WTC11 (cell line): Measurements from ENCODE around the gene ARAP1. TPM values are rescaled to one million over a fixed set of nuclear protein-coding genes. Genes with fewer than 3 reads are reported as not detected.

Experiments
- ATAC-seq: fragments of 200-7000 bp; cut with Tn5 transposase; 2 replicates; pipeline ENCODE4 v1.10.0; 2021; ENCODE audit warnings: mild to moderate bottlenecking, moderate library complexity
- CTCF ChIA-PET: fragments of 300-600 bp; sonication (Branson Sonifier 250); formaldehyde crosslinking; loops from one replicate; lab custom pipeline; 2021; ENCODE audit warnings: antibody characterized with exemption; lab: Charles Lee
- POLR2A ChIA-PET: fragments of 350-600 bp; sonication (Branson Sonifier 250); formaldehyde crosslinking; loops from one replicate; lab custom pipeline; 2021; ENCODE audit warnings: antibody characterized with exemption; lab: Charles Lee
- DNase-seq: peaks from one replicate; pipeline ENCODE4 v3.0.0; 2021; ENCODE audit warnings: low spot score
- H3K27ac Mint-ChIP-seq: 2 replicates; pipeline ENCODE4 v1.8.0; 2021; ENCODE audit warnings: mixed read lengths
- H3K27me3 Mint-ChIP-seq: 2 replicates; pipeline ENCODE4 v1.8.0; 2021; ENCODE audit warnings: low read depth, mild to moderate bottlenecking, moderate library complexity, mixed read lengths
- H3K36me3 Mint-ChIP-seq: 2 replicates; pipeline ENCODE4 v1.8.0; 2021; ENCODE audit warnings: mixed read lengths
- H3K4me1 Mint-ChIP-seq: 2 replicates; pipeline ENCODE4 v1.8.0; 2022; ENCODE audit warnings: mixed read lengths
- H3K4me3 Mint-ChIP-seq: 2 replicates; pipeline ENCODE4 v1.8.0; 2021; ENCODE audit warnings: mild to moderate bottlenecking, moderate library complexity, mixed read lengths
- H3K9me3 Mint-ChIP-seq: 2 replicates; pipeline ENCODE4 v1.8.0; 2021; ENCODE audit warnings: mixed read lengths
- CBFB ChIP-seq: sonication (generic); formaldehyde crosslinking; IDR thresholded peaks from 2 replicates; pipeline ENCODE4 v1.8.1; 2022; ENCODE audit warnings: mild to moderate bottlenecking, low read depth, missing genetic modification reagents
- ESRRA ChIP-seq: sonication (generic); formaldehyde crosslinking; IDR thresholded peaks from 2 replicates; pipeline ENCODE4 v1.8.1; 2022; ENCODE audit warnings: mild to moderate bottlenecking, missing genetic modification reagents, borderline replicate concordance
- FOXJ3 ChIP-seq: sonication (generic); formaldehyde crosslinking; IDR thresholded peaks from 2 replicates; pipeline ENCODE4 v1.9.0; 2021; ENCODE audit warnings: missing genetic modification reagents, mild to moderate bottlenecking, borderline replicate concordance
- JUN ChIP-seq: sonication (generic); formaldehyde crosslinking; IDR thresholded peaks from 2 replicates; pipeline ENCODE4 v1.8.0; 2023; ENCODE audit warnings: mild to moderate bottlenecking, missing genetic modification reagents
- MXD4 ChIP-seq: fragments of 250-450 bp; sonication (Bioruptor Pico); IDR thresholded peaks from 2 replicates; pipeline ENCODE4 v1.8.0; 2021; ENCODE audit warnings: mild to moderate bottlenecking, moderate library complexity, borderline replicate concordance
- OVOL2 ChIP-seq: fragments of 250-450 bp; sonication (Bioruptor Pico); IDR thresholded peaks from 2 replicates; pipeline ENCODE4 v1.9.0; 2021; ENCODE audit warnings: mild to moderate bottlenecking, borderline replicate concordance
- PRRX2 ChIP-seq: fragments of 250-450 bp; sonication (Bioruptor Pico); IDR thresholded peaks from 2 replicates; pipeline ENCODE4 v1.8.0; 2021; ENCODE audit warnings: mild to moderate bottlenecking
- TEAD1 ChIP-seq: sonication (generic); formaldehyde crosslinking; IDR thresholded peaks from 2 replicates; pipeline ENCODE4 v1.8.0; 2022; ENCODE audit warnings: mild to moderate bottlenecking, missing genetic modification reagents
- ZBTB21 ChIP-seq: sonication (generic); formaldehyde crosslinking; IDR thresholded peaks from 2 replicates; pipeline ENCODE4 v1.8.1; 2023; ENCODE audit warnings: mild to moderate bottlenecking, missing genetic modification reagents, borderline replicate concordance
- ZNF263 ChIP-seq: sonication (generic); formaldehyde crosslinking; IDR thresholded peaks from 2 replicates; pipeline ENCODE4 v1.8.1; 2022; ENCODE audit warnings: low read depth, mild to moderate bottlenecking, moderate library complexity, missing genetic modification reagents
- ZNF396 ChIP-seq: fragments of 250-450 bp; sonication (Bioruptor Pico); IDR thresholded peaks from 2 replicates; pipeline ENCODE4 v1.8.0; 2021; ENCODE audit warnings: mild to moderate bottlenecking, moderate library complexity, borderline replicate concordance
- total RNA-seq: library from RNA; stranded (reverse); gene quantifications from 3 replicates; pipeline ENCODE4 v1.2.3, GENCODE V29; 2021
- TF ChIP-seq, protein P1 (sequence below): sonication (generic); formaldehyde crosslinking; IDR thresholded peaks from 2 replicates; pipeline ENCODE4 v1.8.1; 2022; ENCODE audit warnings: low read depth, missing genetic modification reagents, borderline replicate concordance
- TF ChIP-seq, protein P2 (sequence below): fragments of 250-450 bp; sonication (Bioruptor Pico); IDR thresholded peaks from 2 replicates; pipeline ENCODE4 v1.8.0; 2021; ENCODE audit warnings: mild to moderate bottlenecking
- TF ChIP-seq, protein P3 (sequence below): sonication (generic); formaldehyde crosslinking; IDR thresholded peaks from 2 replicates; pipeline ENCODE4 v1.8.1; 2022; ENCODE audit warnings: low read depth, mild to moderate bottlenecking, moderate library complexity, missing genetic modification reagents, borderline replicate concordance
- TF ChIP-seq, protein P4 (sequence below): fragments of 250-450 bp; sonication (Bioruptor Pico); IDR thresholded peaks from 2 replicates; pipeline ENCODE4 v1.9.0; 2021; ENCODE audit warnings: mild to moderate bottlenecking
- TF ChIP-seq, protein P5 (sequence below): sonication (generic); formaldehyde crosslinking; IDR thresholded peaks from 2 replicates; pipeline ENCODE4 v1.8.0; 2022; ENCODE audit warnings: mild to moderate bottlenecking, missing genetic modification reagents

Gene ARAP1
- total RNA-seq, 1 experiment from 2014 or later = 98.8 TPM

DNA sequence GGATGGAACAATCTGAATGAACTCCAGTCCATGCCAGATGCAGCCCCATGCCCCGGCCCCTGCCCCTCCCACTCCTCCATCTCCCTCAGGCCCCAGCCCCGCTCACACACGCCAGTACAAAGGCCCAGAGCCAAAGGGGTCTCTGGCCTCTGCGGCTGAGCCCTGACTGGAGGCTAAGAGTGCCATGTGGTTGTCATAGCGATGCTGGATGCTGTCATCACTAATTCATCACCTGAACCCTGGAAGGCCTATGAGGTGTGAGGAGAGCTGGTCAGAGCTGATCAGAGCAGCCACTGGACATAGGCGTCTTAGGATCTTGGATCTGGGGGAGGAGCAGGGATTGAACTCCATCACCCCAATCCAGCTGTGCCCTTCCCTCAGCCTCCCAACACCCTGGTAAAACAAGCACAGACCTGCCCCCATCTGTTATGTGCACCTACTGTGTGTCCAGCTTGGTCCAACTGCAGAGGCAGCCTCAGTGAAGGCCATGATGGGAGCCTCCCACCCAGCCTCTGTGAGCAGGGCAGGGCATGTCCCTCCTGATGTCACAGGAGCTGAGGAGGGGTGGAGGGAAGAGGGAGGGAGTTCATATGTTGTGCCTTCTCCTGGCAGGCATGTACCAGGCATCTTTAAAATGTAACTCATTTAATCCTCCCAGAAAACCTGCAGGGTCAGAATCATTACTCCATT, 94.7 kb downstream of the ARAP1 start:
- CTCF ChIA-PET = interaction anchor here (0.9 to 2.4 kb wide), 7 partner anchors 19 to 186 kb away, joined by 3 to 11 read pairs (median 3); partner anchors contain the start of gene STARD10
- no peak for DNase-seq
- TF ChIP-seq FOXJ3 (CRISPR knock-in tag) = no peak
- TF ChIP-seq, protein P1, sequence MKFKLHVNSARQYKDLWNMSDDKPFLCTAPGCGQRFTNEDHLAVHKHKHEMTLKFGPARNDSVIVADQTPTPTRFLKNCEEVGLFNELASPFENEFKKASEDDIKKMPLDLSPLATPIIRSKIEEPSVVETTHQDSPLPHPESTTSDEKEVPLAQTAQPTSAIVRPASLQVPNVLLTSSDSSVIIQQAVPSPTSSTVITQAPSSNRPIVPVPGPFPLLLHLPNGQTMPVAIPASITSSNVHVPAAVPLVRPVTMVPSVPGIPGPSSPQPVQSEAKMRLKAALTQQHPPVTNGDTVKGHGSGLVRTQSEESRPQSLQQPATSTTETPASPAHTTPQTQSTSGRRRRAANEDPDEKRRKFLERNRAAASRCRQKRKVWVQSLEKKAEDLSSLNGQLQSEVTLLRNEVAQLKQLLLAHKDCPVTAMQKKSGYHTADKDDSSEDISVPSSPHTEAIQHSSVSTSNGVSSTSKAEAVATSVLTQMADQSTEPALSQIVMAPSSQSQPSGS (CRISPR knock-in tag) = no peak
- TF ChIP-seq, all 79 proteins: peak for 0
- POLR2A ChIA-PET = no interaction called here
- no peak for ATAC-seq
- peaks cover 6% of the 10 kb centered on the region; the same call in 1 of the 2 replicates for H3K27me3 Mint-ChIP-seq
- no peaks in the 10 kb centered on the region for H3K36me3 Mint-ChIP-seq
- no peak overlapping the region for H3K4me3 Mint-ChIP-seq
- no peaks in the 10 kb centered on the region for H3K9me3 Mint-ChIP-seq
- peaks cover 14% of the 10 kb centered on the region for H3K4me1 Mint-ChIP-seq
- no peak overlapping the region for H3K27ac Mint-ChIP-seq

DNA sequence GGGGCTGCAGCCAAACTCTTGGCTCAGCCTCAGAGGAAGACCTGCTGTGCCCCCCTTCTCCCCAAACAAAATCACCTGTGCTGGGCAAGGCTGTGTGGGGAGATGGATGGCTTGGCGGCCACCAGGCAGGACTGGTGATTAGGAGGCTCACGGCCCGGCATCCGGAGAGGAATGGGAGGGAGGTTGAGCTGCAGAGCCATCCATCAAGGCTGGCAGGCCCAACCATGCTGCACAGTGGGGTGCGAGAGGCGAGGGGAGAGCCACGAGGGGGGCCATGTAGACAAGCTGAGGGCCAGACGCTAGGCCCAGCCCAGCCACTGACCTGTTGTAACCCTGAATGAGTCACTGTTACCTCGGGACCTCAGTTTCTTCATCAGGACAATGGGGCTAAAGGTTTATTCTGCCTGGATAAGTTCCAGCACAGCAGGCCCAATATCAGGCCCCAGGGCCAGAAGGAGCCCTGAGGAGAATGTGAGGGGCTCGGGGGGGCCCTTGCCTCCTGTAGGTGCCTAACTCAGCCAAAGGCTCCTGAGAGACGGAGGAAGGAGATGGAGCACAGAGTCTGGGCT, 96.2 kb downstream of the ARAP1 start:
- ATAC-seq = no peak
- Mint-ChIP-seq H3K27ac (no peak overlapping the region), H3K4me3 (no peak overlapping the region), H3K36me3 (no peaks in the 10 kb centered on the region), H3K4me1 (peaks cover 13% of the 10 kb centered on the region), H3K9me3 (no peaks in the 10 kb centered on the region), H3K27me3 (peaks cover 7% of the 10 kb centered on the region; the same call in 1 of the 2 replicates)
- no peak for DNase-seq
- TF ChIP-seq ZBTB21 (no peak), CBFB (CRISPR knock-in tag) (no peak), OVOL2 (CRISPR knock-in tag) (no peak), MXD4 (no peak), ZNF396 (CRISPR knock-in tag) (no peak), PRRX2 (CRISPR knock-in tag) (no peak), ESRRA (CRISPR knock-in tag) (no peak), TEAD1 (CRISPR knock-in tag) (no peak), ZNF263 (CRISPR knock-in tag) (no peak), JUN (CRISPR knock-in tag) (no peak)
- TF ChIP-seq, protein P1 (CRISPR knock-in tag) = no peak
- TF ChIP-seq, protein P2, sequence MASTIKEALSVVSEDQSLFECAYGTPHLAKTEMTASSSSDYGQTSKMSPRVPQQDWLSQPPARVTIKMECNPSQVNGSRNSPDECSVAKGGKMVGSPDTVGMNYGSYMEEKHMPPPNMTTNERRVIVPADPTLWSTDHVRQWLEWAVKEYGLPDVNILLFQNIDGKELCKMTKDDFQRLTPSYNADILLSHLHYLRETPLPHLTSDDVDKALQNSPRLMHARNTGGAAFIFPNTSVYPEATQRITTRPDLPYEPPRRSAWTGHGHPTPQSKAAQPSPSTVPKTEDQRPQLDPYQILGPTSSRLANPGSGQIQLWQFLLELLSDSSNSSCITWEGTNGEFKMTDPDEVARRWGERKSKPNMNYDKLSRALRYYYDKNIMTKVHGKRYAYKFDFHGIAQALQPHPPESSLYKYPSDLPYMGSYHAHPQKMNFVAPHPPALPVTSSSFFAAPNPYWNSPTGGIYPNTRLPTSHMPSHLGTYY = no peak
- TF ChIP-seq, protein P3, sequence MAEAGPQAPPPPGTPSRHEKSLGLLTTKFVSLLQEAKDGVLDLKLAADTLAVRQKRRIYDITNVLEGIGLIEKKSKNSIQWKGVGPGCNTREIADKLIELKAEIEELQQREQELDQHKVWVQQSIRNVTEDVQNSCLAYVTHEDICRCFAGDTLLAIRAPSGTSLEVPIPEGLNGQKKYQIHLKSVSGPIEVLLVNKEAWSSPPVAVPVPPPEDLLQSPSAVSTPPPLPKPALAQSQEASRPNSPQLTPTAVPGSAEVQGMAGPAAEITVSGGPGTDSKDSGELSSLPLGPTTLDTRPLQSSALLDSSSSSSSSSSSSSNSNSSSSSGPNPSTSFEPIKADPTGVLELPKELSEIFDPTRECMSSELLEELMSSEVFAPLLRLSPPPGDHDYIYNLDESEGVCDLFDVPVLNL (CRISPR knock-in tag) = no peak
- TF ChIP-seq, protein P4, sequence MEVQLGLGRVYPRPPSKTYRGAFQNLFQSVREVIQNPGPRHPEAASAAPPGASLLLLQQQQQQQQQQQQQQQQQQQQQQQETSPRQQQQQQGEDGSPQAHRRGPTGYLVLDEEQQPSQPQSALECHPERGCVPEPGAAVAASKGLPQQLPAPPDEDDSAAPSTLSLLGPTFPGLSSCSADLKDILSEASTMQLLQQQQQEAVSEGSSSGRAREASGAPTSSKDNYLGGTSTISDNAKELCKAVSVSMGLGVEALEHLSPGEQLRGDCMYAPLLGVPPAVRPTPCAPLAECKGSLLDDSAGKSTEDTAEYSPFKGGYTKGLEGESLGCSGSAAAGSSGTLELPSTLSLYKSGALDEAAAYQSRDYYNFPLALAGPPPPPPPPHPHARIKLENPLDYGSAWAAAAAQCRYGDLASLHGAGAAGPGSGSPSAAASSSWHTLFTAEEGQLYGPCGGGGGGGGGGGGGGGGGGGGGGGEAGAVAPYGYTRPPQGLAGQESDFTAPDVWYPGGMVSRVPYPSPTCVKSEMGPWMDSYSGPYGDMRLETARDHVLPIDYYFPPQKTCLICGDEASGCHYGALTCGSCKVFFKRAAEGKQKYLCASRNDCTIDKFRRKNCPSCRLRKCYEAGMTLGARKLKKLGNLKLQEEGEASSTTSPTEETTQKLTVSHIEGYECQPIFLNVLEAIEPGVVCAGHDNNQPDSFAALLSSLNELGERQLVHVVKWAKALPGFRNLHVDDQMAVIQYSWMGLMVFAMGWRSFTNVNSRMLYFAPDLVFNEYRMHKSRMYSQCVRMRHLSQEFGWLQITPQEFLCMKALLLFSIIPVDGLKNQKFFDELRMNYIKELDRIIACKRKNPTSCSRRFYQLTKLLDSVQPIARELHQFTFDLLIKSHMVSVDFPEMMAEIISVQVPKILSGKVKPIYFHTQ (CRISPR knock-in tag) = no peak
- TF ChIP-seq, protein P5, sequence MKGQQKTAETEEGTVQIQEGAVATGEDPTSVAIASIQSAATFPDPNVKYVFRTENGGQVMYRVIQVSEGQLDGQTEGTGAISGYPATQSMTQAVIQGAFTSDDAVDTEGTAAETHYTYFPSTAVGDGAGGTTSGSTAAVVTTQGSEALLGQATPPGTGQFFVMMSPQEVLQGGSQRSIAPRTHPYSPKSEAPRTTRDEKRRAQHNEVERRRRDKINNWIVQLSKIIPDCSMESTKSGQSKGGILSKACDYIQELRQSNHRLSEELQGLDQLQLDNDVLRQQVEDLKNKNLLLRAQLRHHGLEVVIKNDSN (CRISPR knock-in tag) = no peak
- POLR2A ChIA-PET = no interaction called here
- CTCF ChIA-PET = interaction anchor here (3.0 to 5.2 kb wide), 3 partner anchors 29 to 66 kb away, joined by 9 to 22 read pairs (median 13); no protein-coding TSS in a partner anchor
